A673 (cell line): Measurements from ENCODE around the gene MDH1B.

ENCODE experiments used
- EZH2 ChIP-seq: fragments of 200-600 bp; sonication (generic); IDR thresholded peaks from 2 replicates; pipeline ENCODE4 v1.6.1; 2017; ENCODE audit warnings: borderline replicate concordance, low read depth, mild to moderate bottlenecking, mixed read lengths, antibody characterized with exemption, low read length; ENCODE audit not compliant: poor library complexity, severe bottlenecking
- TF ChIP-seq, protein P1 (sequence below): fragments of 300-800, 200-600 bp; sonication (generic); conservative IDR thresholded peaks from 2 replicates; pipeline ENCODE4 v1.5.1; 2017; ENCODE audit warnings: low read depth, mild to moderate bottlenecking, antibody characterized with exemption, low read length, moderate library complexity, mixed read lengths

GRCh38 chr2:206716623-206717022 lies 48.5 kb downstream of the MDH1B start:
- TF ChIP-seq, protein P1, sequence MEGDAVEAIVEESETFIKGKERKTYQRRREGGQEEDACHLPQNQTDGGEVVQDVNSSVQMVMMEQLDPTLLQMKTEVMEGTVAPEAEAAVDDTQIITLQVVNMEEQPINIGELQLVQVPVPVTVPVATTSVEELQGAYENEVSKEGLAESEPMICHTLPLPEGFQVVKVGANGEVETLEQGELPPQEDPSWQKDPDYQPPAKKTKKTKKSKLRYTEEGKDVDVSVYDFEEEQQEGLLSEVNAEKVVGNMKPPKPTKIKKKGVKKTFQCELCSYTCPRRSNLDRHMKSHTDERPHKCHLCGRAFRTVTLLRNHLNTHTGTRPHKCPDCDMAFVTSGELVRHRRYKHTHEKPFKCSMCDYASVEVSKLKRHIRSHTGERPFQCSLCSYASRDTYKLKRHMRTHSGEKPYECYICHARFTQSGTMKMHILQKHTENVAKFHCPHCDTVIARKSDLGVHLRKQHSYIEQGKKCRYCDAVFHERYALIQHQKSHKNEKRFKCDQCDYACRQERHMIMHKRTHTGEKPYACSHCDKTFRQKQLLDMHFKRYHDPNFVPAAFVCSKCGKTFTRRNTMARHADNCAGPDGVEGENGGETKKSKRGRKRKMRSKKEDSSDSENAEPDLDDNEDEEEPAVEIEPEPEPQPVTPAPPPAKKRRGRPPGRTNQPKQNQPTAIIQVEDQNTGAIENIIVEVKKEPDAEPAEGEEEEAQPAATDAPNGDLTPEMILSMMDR = no peak
- TF ChIP-seq EZH2 = no peak
